Measurements from ENCODE around the gene BCL2L13.
"Not testable (repeated sequence)": the region's sequence is repeated elsewhere in the genome, so short reads cannot be mapped to it uniquely, and the experiment has no call there.

BCL2L13 gene

DNA sequence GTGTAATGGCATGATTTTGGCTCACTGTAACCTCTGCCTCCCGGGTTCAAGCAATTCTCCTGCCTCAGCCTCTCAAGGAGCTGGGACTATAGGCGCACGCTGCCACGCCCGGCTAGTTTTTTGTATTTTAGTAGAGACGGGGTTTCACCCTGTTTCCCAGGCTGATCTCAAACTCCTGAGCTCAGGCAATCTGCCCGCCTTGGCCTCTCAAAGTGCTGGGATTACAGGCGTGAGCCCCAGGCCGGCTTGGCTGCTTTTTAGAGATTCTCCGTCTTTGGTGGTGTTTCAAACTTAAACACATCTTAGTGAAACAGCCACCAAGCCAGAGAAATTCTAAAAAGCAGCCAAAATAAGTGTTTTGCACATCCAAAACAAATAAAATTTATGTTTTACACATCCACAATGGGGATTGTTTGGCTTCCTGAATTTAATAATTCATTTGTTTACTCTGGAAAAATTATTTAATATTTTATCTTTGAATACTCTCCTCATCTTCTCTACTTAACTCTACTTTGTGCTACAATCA lies 18.4 kb downstream of the BCL2L13 start:
- Histone ChIP-seq H3K36me3 (ENCODE audit: control insufficient read depth, insufficient read depth, low read length) (no peaks in the 10 kb centered on the region; the same call in 1 of the 2 replicates), H3K9me3 (ENCODE audit: control insufficient read depth, insufficient read depth, low read length) (no peaks in the 10 kb centered on the region), H3K27ac (ENCODE audit: low read length) (no peak overlapping the region), H3K27me3 (ENCODE audit: control insufficient read depth, insufficient read depth, low read length) (no peaks in the 10 kb centered on the region), H3K4me3 (ENCODE audit: low read length) (no peak overlapping the region), H3K4me1 (ENCODE audit: control insufficient read depth, insufficient read depth, low read length) (no peaks in the 10 kb centered on the region)
- no CpG with 5 or more reads among the region's 10 CpGs for WGBS (ENCODE audit: insufficient coverage, insufficient read length)
- no peak for DNase-seq (ENCODE audit: low read depth, low spot score)

DNA sequence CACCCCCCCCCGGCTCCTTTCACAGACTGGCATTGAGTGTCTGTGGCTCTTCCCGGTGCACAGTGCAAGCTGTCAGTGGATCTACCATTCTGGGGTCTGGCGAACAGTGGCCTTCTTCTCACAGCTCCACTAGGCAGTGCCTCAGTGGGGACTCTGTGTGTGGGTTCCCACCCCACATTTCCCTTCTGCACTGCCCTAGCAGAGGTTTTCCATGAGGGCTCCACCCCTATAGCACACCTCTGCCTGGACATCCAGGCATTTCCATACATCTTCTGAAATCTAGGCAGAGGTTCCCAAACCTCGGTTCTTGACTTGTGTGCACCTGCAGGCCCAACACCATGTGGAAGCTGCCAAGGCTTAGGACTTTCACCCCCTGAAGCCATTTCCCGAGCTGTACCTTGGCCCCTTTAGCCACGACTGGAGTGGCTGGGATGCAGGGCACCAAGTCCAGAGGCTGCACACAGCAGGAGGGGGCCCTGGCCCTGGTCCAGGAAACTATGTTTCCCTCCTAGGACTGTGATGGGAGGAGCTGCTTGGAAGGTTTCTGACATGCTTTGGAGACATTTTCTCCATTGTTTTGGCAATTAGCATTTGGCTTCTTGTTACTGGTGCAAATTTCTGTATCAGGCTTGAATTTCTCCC lies 26.0 kb downstream of the BCL2L13 start:
- Histone ChIP-seq H3K9me3 (ENCODE audit: control insufficient read depth, insufficient read depth, low read length) (no peaks in the 10 kb centered on the region), H3K27ac (ENCODE audit: low read length) (no peak overlapping the region), H3K4me1 (ENCODE audit: control insufficient read depth, insufficient read depth, low read length) (no peaks in the 10 kb centered on the region), H3K4me3 (ENCODE audit: low read length) (no peak overlapping the region), H3K36me3 (ENCODE audit: control insufficient read depth, insufficient read depth, low read length) (peaks cover 7% of the 10 kb centered on the region), H3K27me3 (ENCODE audit: control insufficient read depth, insufficient read depth, low read length) (no peaks in the 10 kb centered on the region)
- no CpG with 5 or more reads among the region's 6 CpGs for WGBS (ENCODE audit: insufficient coverage, insufficient read length)
- DNase-seq (ENCODE audit: low read depth, low spot score): no peak

DNA sequence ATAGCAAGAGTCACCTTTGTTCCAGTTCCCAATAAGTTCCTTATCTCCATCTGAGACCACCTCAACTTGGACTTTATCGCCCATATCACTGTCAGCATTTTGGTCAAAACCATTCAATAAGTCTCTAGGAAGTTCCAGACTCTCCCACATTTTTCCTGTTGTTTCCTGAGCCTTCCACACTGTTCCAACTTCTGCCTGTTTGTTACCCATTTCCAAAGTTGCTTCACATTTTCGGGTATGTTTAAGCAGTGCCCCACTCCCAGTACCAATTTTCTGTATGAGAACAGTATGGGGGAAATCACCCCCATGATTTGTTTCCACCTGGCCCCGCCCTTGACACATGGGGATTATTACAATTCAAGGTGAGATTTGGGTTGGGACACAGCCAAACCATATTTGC lies 26.7 kb downstream of the BCL2L13 start:
- Histone ChIP-seq H3K27ac (ENCODE audit: low read length) (no peak overlapping the region), H3K4me1 (ENCODE audit: control insufficient read depth, insufficient read depth, low read length) (no peaks in the 10 kb centered on the region), H3K9me3 (ENCODE audit: control insufficient read depth, insufficient read depth, low read length) (no peaks in the 10 kb centered on the region), H3K4me3 (ENCODE audit: low read length) (no peak overlapping the region), H3K27me3 (ENCODE audit: control insufficient read depth, insufficient read depth, low read length) (no peaks in the 10 kb centered on the region), H3K36me3 (ENCODE audit: control insufficient read depth, insufficient read depth, low read length) (peaks cover 7% of the 10 kb centered on the region)
- WGBS (ENCODE audit: insufficient coverage, insufficient read length): no CpG with 5 or more reads among the region's 3 CpGs
- DNase-seq (ENCODE audit: low read depth, low spot score): no peak

DNA sequence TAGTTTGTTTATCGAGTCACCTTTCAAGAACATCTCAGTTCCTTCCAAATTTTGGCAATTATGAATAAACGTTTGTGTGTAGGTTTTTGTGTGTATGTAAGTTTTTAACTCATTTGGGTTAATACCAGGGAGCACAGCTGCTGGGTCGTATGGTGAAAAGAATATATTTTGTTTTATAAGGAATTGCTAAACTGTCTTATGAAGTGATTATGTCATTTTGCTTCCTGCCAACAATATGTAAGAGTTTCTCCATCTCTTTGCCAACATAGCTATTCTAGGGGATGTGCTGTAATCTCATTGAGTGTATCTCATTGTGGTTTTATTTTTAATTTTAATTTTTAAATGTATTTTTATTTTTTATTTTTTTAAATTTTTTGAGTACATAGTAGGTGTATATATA lies 27.3 kb downstream of the BCL2L13 start:
- no peaks in the 10 kb centered on the region for H3K9me3 ChIP-seq (ENCODE audit: control insufficient read depth, insufficient read depth, low read length)
- no peaks in the 10 kb centered on the region for H3K4me1 ChIP-seq (ENCODE audit: control insufficient read depth, insufficient read depth, low read length)
- WGBS (ENCODE audit: insufficient coverage, insufficient read length): 92% methylated on average over 2 of the region's 3 CpGs
- H3K27me3 ChIP-seq (ENCODE audit: control insufficient read depth, insufficient read depth, low read length): no peaks in the 10 kb centered on the region
- DNase-seq (ENCODE audit: low read depth, low spot score): no peak
- peaks cover 9% of the 10 kb centered on the region for H3K36me3 ChIP-seq (ENCODE audit: control insufficient read depth, insufficient read depth, low read length)
- no peak overlapping the region for H3K27ac ChIP-seq (ENCODE audit: low read length)
- H3K4me3 ChIP-seq (ENCODE audit: low read length): no peak overlapping the region

DNA sequence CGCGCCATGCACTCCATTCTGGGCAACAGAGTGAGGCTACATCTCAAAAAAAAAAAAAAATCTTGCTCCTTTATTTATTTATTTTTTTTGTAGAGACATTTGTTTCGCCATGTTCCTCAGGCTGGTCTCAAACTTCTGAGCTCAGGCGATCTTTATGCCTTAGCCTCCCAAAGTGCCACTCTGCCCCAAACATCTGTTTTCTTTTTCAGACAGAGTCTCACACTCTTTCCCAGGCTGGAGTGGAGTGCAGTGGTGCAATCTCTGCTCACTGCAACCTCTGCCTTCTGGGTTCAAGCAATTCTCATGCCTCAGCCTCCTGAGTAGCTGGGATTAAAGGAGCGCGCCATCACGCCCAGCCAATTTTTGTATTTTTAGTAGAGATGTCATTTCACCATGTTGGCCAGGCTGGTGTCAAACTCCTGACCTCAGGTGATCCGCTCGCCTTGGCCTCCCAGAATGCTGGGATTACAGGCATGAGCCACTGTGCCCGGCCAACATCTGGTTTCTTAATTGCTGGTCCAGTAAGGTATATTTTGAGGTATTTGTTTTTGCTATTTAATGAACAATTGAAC lies 33.0 kb downstream of the BCL2L13 start:
- H3K4me3 ChIP-seq (ENCODE audit: low read length); H3K36me3 ChIP-seq (ENCODE audit: control insufficient read depth, insufficient read depth, low read length); H3K4me1 ChIP-seq (ENCODE audit: control insufficient read depth, insufficient read depth, low read length); DNase-seq (ENCODE audit: low read depth, low spot score); H3K27me3 ChIP-seq (ENCODE audit: control insufficient read depth, insufficient read depth, low read length); H3K9me3 ChIP-seq (ENCODE audit: control insufficient read depth, insufficient read depth, low read length); H3K27ac ChIP-seq (ENCODE audit: low read length): not testable (repeated sequence)
- no CpG with 5 or more reads among the region's 10 CpGs for WGBS (ENCODE audit: insufficient coverage, insufficient read length)

DNA sequence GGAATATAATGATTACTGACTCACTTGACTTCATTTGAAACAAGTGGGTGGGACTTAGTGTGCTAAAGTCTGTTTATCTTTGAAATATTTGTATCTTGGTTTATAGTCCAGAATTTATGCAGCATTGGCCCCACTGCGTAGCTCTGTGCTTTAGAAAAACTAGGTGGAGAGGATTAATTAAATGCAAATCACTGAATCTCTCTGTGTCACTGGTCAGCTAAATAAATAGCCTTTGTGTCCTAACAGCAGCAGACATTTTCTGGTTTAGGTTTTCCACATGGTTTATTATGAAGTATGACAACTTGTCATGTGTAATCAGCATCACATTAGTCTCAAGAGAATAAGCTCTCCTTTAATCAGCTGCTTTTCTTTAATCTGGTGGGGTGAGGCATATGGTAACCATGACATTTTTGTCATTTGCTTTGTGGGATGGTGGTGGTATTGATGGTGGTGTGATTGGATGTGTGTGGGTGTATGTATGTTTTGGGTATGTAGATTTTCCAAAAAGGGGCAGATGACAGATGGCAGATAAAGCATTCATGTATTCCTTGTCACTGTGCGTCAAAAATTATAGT lies 33.9 kb downstream of the BCL2L13 start:
- DNase-seq (ENCODE audit: low read depth, low spot score): no peak
- H3K36me3 ChIP-seq (ENCODE audit: control insufficient read depth, insufficient read depth, low read length): peaks cover 2% of the 10 kb centered on the region; the same call in 1 of the 2 replicates
- no peak overlapping the region for H3K4me3 ChIP-seq (ENCODE audit: low read length)
- no peaks in the 10 kb centered on the region for H3K27me3 ChIP-seq (ENCODE audit: control insufficient read depth, insufficient read depth, low read length)
- H3K27ac ChIP-seq (ENCODE audit: low read length): no peak overlapping the region
- no peaks in the 10 kb centered on the region for H3K9me3 ChIP-seq (ENCODE audit: control insufficient read depth, insufficient read depth, low read length)
- H3K4me1 ChIP-seq (ENCODE audit: control insufficient read depth, insufficient read depth, low read length): no peaks in the 10 kb centered on the region
- no CpG with 5 or more reads among the region's 2 CpGs for WGBS (ENCODE audit: insufficient coverage, insufficient read length)

DNA sequence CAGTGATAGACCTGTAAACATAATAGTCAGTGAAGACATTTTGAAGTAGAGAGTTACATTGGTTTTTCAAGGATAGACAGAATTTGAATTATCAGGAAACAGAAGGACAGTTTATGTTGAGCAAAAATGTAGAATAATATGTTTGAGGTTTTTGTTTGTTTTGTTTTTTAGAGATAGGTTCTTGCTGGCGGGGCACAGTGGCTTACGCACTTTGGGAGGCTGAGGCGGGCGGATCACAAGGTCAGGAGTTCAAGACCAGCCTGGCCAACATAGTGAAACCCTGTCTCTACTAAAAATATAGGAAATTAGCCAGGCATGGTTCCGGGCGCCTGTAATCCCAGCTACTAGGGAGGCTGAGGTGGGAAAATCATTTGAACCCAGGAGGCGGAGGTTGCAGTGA lies 35.6 kb downstream of the BCL2L13 start:
- no peak overlapping the region for H3K27ac ChIP-seq (ENCODE audit: low read length)
- H3K27me3 ChIP-seq (ENCODE audit: control insufficient read depth, insufficient read depth, low read length): no peaks in the 10 kb centered on the region
- no CpG with 5 or more reads among the region's 7 CpGs for WGBS (ENCODE audit: insufficient coverage, insufficient read length)
- no peak for DNase-seq (ENCODE audit: low read depth, low spot score)
- no peaks in the 10 kb centered on the region for H3K9me3 ChIP-seq (ENCODE audit: control insufficient read depth, insufficient read depth, low read length)
- no peak overlapping the region for H3K4me3 ChIP-seq (ENCODE audit: low read length)
- H3K4me1 ChIP-seq (ENCODE audit: control insufficient read depth, insufficient read depth, low read length): no peaks in the 10 kb centered on the region
- peaks cover 2% of the 10 kb centered on the region; the same call in 1 of the 2 replicates for H3K36me3 ChIP-seq (ENCODE audit: control insufficient read depth, insufficient read depth, low read length)

DNA sequence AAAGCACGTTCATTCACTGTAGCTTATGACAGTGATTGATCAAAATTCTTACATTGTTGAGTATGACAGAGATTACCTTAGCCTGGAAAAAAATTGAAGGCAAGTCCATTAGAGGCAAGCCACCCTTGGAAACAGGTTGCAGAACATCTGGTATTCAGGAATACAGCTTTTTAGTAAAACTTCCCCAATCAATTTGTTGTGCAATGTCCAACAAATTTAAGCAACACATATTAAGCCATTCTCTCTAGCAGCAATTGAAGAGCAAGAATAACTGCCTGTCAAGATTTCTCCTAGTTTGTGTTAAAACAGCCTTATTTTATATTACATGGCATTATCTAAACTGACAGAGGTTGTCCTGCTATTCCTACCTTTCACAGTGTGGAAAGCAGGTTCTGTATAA lies 37.0 kb downstream of the BCL2L13 start:
- Histone ChIP-seq H3K36me3 (ENCODE audit: control insufficient read depth, insufficient read depth, low read length) (peaks cover 2% of the 10 kb centered on the region; the same call in 1 of the 2 replicates), H3K9me3 (ENCODE audit: control insufficient read depth, insufficient read depth, low read length) (no peaks in the 10 kb centered on the region), H3K27me3 (ENCODE audit: control insufficient read depth, insufficient read depth, low read length) (no peaks in the 10 kb centered on the region), H3K4me1 (ENCODE audit: control insufficient read depth, insufficient read depth, low read length) (no peaks in the 10 kb centered on the region; the same call in 1 of the 2 replicates), H3K4me3 (ENCODE audit: low read length) (no peak overlapping the region), H3K27ac (ENCODE audit: low read length) (no peak overlapping the region)
- no CpG with 5 or more reads among the region's 1 CpG for WGBS (ENCODE audit: insufficient coverage, insufficient read length)
- DNase-seq (ENCODE audit: low read depth, low spot score): no peak

DNA sequence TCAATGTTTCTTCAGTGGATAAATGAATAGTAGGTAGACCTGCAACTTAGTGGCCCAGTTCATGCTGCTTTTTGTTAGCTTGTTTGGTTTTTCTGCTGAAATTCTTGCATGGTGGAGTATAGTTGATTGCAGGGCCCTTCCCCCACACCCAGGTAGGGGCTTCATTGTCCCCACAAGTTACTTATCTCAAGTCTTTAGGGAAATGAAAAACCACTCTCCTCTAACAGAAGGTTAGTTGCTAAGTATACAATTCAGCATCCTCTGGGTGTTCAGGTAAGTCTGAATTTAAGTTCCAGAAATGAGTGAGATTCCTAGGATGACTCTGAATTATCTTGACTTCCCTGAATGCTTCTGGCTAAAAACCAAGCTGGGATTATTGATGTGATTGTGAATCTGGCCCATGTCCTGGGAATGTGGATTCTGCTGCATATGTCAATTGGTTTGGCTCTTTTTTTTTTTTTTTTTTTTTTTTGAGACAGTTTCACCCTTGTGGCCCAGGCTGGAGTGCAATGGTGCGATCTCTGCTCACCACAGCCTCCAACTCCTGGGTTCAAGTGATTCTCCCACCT lies 40.3 kb downstream of the BCL2L13 start:
- no peak for DNase-seq (ENCODE audit: low read depth, low spot score)
- H3K27me3 ChIP-seq (ENCODE audit: control insufficient read depth, insufficient read depth, low read length): no peaks in the 10 kb centered on the region
- no peaks in the 10 kb centered on the region; the same call in 1 of the 2 replicates for H3K4me1 ChIP-seq (ENCODE audit: control insufficient read depth, insufficient read depth, low read length)
- no peaks in the 10 kb centered on the region for H3K9me3 ChIP-seq (ENCODE audit: control insufficient read depth, insufficient read depth, low read length)
- no CpG with 5 or more reads among the region's 1 CpG for WGBS (ENCODE audit: insufficient coverage, insufficient read length)
- H3K27ac ChIP-seq (ENCODE audit: low read length): no peak overlapping the region
- no peak overlapping the region for H3K4me3 ChIP-seq (ENCODE audit: low read length)
- H3K36me3 ChIP-seq (ENCODE audit: control insufficient read depth, insufficient read depth, low read length): no peaks in the 10 kb centered on the region

DNA sequence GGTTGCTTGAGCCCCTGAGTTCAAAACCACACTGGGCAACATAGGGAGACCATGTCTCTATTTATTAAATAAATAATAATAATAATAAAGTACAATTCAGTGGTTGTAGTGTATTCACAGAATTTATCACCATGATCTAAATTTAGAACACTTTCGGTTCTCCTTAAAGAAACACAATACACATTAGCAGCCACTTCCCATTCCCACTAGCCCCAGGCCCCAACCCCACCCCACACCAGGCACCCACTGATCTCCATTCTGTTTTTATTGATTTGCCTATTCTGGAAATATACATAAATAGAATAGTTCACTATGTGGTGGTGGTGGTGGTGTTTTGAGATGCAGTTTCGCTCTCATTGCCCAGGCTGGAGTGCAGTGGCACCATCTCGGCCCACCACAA lies 45.7 kb downstream of the BCL2L13 start:
- Histone ChIP-seq H3K9me3 (ENCODE audit: control insufficient read depth, insufficient read depth, low read length) (no peaks in the 10 kb centered on the region), H3K27ac (ENCODE audit: low read length) (no peak overlapping the region), H3K27me3 (ENCODE audit: control insufficient read depth, insufficient read depth, low read length) (no peaks in the 10 kb centered on the region), H3K4me1 (ENCODE audit: control insufficient read depth, insufficient read depth, low read length) (no peaks in the 10 kb centered on the region; the same call in 1 of the 2 replicates), H3K4me3 (ENCODE audit: low read length) (no peak overlapping the region), H3K36me3 (ENCODE audit: control insufficient read depth, insufficient read depth, low read length) (no peaks in the 10 kb centered on the region; the same call in 1 of the 2 replicates)
- WGBS (ENCODE audit: insufficient coverage, insufficient read length): no CpG with 5 or more reads among the region's 3 CpGs
- no peak for DNase-seq (ENCODE audit: low read depth, low spot score)
